ENCODE measurements around the gene MYO10.

MYO10 gene

GRCh38 chr5:16809395-16810207 lies 126.5 kb downstream of the MYO10 start:
- DNase-seq: no peak

DNA sequence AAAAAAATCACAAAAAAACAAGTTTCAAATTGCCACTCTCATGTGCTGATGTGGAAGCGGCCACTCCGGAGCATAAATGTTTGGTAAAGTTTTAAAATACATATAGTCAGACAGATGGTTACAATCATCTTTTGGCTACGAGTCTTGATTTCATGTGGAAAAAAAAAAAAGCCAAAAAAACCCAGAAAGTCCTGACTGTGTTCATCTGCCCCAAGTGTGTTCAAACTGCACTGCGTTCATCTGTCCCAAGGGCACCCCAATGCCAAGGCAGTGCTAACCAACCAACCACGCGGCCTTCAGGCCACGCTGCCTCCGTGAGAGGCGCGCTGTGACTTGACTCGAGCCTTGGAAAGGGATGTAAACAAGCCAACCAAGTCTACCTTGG lies 127.1 kb downstream of the MYO10 start:
- no peak for DNase-seq

DNA sequence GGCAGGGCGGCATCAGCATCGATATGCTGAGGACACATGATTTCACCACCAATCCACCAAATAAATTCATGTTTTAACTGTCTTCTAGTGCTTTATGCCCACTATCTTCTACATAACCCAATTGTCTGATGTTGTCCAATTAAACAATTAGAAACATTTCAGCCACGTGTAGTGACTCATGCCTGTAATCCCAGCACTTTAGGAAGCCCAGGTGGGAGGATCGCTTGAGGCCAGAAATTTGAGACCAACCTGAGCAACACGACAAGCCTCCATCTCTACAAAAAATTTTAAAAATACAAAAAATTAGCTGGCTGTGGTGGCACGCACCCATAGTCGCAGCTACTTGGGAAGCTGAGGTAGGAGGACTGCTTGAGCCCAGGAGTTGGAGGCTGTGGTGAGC lies 128.1 kb downstream of the MYO10 start:
- DNase-seq: no peak

DNA sequence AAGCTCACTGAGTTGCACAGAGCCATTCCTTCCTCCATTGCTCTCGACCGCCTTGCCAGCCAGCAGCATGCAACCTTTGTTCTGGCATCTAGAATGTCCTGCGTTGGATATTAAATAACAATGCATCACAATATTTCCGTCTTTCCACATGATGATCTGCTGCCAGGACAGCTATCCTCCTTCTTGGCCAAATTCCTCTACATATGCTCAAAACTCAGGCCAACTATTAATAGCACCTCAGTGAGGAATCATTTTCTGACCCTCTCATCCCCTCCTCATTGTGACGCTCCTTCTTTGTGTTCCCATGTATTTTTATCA lies 128.6 kb downstream of the MYO10 start:
- no peak for DNase-seq

DNA sequence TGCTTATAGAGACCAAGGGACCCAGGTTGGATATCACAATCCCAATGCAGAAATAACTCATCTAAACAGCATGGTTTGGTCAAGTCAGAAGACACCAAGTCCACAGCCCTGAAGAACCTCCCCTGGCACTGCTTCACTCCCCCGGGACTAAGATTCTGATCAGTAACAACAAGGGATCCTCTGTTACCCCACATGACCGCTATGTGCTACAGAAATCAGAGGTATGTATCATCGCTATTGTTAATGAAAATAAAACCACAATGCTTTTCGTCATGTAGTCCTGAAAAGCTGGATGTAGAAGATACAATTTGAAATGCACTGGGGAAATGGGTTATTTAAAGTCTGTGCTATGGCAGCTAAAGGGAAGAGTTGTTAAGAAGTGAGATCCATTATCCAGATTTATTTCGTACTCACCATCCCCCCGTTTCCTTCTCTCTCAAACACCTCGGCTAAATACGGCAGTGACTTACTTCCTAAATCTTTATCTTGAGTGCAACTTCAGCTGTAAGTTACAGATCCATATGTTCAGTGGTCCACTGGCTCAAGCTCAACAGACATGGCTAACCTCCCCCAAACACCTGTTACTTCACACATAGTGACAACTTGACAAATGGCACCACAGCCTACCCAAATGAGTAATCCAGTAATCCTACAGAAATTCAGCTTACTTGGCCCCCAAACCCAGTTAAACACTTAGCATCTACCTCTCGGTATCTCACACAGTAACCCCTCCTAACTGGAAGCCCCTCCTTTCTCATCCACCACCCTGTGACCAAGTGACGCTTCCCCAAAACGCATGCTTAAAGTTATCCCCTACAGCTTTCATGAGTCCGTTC lies 129.2 kb downstream of the MYO10 start:
- DNase-seq: no peak

GRCh38 chr5:16805486-16805885 lies 130.6 kb downstream of the MYO10 start:
- DNase-seq: no peak

- DNase-seq: no peak
Measured at GRCh38 chr5:16803831-16804230, 132.3 kb downstream of the MYO10 start.

DNA sequence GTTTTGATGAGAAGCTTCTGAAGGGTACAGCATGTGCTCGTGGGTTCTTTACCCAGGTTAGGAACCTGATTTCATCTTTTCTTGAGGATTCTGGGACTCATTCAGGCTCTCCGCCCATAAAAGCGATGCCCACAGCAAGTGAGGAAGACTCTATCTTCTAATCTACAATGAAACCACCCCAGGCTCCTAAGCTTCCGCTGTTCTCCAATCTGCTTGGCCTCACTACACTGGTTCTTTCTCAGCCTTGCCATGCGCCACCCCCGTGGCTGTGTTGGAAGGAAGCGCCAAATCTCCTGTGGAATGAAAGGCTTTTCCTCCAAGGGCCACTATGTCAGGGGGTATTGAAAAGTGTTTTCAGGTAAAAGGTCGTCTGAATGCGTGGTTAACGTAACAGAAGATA lies 135.6 kb downstream of the MYO10 start:
- DNase-seq: no peak

- no peak for DNase-seq
Measured at GRCh38 chr5:16799796-16800195, 136.3 kb downstream of the MYO10 start.

DNA sequence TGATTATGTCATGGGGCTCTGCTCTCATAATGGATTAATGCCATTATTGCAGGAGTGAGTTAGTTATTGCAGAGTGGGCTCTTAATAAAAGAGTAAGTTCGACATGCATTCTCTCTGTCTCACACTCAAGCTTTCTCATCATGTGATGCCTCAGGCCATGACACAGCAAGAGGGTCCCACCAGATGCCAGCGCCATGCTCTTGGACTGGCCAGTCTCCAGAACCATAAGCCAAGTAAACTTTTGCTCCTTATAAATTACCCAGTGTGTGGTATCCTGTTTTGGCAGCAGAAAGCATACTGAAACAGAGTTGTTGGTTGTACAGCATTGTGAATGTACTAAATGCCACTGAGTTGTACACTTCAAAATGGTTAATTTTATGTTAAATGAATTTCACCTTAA lies 138.1 kb downstream of the MYO10 start:
- no peak for DNase-seq

- DNase-seq: no peak
Measured at GRCh38 chr5:16794269-16794913, 141.7 kb downstream of the MYO10 start.

DNA sequence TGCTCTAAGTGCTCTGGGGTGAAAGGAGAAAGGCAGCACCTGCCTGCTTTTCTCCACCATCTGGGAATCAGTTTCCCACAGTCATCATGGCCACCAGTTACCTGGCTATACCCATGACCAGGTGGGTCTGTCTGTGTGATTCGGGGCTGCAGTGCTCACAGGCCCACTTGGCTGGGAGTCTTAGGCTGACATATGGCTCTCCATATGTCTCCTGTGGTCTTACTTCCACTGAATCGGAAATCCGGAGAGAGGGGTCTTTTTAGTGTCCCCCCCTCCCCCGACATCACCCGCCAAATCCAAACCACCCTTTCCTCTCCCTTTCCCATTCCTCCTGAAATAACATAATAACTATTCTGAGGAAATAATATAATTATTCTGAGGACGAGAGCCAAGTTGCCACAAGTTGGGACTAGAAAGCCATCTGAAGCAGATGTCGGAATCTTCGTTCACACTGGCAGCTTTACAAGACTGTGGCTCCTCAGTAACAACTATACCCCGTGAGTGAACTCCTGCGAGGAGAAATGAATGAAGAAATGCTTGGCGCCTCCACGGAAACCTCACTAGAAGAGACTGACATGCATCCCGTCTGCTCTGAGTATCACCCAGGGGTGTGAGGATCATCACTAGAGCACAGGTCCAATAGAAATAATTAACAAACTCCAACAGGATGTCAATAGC lies 143.4 kb downstream of the MYO10 start:
- no peak for DNase-seq

GRCh38 chr5:16791904-16792597 lies 144.0 kb downstream of the MYO10 start:
- no peak for DNase-seq

- DNase-seq: peak; percentile 66 to 79 (median 74)
Measured at GRCh38 chr5:16791036-16791705, 144.9 kb downstream of the MYO10 start.

- DNase-seq: no peak
Measured at GRCh38 chr5:16788957-16789356, 147.1 kb downstream of the MYO10 start.

DNA sequence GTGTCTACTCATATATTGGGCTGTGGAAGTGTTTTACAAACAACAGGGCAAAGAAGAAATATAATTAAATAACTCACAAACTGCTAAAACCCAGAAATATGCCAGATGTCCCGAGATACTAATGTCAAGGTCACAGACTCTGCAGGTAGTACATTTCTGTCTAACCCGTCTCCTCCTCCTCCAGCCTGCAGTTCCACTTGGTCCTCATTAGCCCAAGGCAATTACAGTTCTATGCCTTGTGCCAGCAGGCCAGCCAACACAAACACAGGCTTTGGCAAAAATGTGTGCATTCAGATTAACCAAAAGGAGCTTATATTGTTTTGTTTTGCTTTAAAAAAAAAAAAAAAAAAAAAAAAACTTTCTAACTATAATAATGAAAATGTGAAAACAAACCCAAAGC lies 148.8 kb downstream of the MYO10 start:
- no peak for DNase-seq

DNA sequence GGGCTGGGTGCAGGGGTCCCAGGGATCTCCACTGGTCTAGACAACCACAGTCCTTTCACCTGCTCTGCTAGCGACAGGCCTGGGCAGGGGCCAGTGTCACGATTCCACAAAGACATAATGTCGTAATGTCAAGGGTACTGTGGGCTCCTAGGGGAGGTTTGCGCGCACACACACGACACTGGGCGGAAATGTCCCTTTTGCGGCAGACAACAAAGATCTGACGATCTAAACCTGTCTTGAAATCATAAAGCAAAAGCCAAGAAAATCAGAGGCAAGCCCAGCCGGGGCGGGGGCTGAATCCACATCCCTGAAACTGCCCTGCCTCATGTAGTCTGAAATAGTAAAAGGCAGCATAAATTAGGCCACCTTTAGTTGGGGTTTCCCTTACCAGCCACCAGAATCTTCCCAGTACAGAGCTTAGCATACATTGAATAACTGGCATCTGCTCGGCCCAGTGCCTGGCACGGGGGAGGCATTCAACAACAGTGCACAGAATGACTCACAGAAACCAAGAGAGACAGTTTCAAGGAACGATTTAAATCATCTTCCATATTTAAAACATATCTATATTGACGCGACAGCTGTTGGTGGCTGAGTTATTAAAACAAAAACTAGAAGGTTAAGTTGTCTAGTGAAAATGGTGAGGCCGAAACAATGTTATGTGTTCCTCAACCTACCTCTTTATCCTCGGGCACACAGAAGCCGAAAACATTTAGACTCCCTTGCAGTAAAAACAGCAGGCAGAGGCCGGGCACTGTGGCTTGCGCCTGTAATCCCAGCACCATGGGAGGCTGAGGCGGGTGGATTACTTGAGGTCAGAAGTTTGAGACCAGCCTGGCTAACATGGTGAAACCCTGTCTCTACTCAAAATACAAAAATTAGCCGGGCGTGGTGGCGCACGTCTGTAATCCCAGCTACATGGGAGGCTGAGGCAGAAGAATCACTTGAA lies 151.0 kb downstream of the MYO10 start:
- no peak for DNase-seq

DNA sequence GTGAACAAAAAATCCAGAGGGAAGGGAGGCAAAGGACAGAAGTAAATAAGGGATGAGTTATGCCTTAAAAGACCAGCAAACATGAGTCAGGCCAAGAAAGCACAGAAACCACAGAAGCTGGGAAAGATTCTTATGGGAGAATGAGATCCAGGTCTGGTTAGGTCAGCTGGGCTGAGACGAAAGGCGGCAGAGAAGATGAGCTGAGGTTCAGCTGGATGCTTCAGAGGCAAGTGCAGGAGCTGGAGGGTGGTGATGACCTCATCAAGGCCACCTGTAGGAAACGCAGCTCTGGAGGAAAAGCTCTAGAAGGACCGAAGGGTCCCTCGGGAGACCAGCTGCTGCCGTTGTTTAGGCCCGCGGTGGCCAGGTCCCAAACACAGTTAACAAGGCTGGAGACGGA lies 152.0 kb downstream of the MYO10 start:
- no peak for DNase-seq

DNA sequence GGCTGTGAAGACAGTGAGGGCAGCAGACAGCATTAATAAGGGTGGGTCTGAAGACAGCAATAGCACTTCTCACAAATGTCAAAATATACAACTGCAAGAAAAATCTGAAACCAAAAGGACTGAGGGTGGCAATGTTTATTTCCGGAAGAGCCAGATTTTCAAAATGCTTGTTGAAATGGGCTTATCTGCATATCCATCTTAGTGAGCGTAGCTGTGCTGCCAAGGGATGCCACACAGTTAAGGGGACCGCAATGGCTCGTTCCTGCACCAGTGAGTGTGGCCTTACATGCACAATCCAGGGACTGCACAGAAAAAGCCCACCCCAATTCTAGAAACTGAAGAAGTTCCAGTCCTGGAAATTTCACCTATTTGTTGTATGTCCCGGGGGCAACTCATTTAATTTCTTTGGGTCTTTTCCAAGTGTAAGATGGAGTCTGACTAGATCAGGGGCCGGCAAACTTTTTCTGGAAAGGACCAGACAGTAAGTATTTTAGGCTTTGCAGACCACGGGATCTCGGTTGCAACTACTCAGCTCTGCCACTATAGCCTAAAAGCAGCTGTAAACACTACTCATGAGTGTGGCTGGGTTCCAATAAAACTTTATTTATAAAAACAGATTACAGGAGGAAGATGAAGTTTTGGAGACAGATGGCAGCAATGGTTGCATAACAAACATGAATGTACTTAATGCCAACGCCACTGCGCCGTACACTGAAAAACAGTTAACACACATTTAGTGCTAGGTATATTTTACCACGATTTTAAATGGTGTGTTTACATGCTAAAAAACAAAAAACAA lies 154.1 kb downstream of the MYO10 start:
- no peak for DNase-seq

GRCh38 chr5:16780325-16780724 lies 155.8 kb downstream of the MYO10 start:
- no peak for DNase-seq
